ENCODE results near the gene NFYA. TPM values are rescaled to one million over a fixed set of nuclear protein-coding genes. Genes with fewer than 3 reads are reported as not detected.

The NFYA gene
- polyA plus RNA-seq (2014; cell fraction: cytosol; rRNA removed) = 16.6 and 17.9 TPM in 2 replicates
- polyA plus RNA-seq (2014; cell fraction: nucleus; rRNA removed) = 20.3 and 32.1 TPM in 2 replicates

DNA sequence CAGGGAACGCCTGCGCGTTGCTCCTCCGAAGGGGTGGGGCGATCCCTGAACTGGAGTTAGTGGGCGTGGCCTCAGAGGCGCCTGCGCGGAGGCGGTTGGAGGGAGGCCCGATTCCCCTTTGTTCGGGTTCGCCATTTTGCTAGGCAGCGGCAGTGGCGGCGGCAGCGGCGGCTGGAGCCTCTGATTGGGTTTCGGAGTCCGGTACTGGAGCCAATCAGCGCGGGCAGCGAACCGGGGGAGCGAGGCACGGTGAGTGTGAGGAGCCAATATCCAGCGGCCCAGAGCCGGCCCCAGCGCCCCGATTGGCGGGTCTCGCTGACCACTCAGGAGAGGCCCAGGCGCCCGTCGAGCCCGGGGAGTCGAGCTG, at the start of gene NFYA:
TSS of gene NFYA (plus strand) at position 139 of the 367 bp plus-strand sequence. CDS start 6,116 bp downstream, outside the sequence.
- no peak for DNase-seq (ENCODE audit: low spot score)

DNA sequence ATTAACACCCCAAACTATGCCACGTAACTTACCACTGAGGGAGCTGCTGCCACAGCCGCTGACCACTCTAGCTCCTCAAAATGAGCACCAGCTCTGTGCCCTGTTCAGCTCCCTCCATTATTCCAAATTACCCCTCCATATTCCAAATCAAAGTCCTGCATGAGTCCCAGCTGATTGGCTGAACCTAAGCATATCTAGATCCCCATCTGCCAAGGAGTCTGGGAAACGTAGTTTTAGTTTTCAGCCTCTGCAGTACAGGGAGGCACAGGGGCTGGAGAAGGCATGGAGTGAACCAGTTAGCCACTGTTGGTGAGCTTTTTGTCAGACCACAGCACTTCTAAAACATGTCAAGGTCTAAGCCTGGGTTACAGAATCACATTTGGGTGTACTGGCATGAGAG, 49.7 kb upstream of the NFYA start:
- DNase-seq (ENCODE audit: low spot score) = no peak

GRCh38 chr6:41025966-41026530, 46.7 kb upstream of the NFYA start:
- DNase-seq (ENCODE audit: low spot score) = no peak

GRCh38 chr6:41027241-41027640, 45.5 kb upstream of the NFYA start:
- DNase-seq (ENCODE audit: low spot score) = no peak

DNA sequence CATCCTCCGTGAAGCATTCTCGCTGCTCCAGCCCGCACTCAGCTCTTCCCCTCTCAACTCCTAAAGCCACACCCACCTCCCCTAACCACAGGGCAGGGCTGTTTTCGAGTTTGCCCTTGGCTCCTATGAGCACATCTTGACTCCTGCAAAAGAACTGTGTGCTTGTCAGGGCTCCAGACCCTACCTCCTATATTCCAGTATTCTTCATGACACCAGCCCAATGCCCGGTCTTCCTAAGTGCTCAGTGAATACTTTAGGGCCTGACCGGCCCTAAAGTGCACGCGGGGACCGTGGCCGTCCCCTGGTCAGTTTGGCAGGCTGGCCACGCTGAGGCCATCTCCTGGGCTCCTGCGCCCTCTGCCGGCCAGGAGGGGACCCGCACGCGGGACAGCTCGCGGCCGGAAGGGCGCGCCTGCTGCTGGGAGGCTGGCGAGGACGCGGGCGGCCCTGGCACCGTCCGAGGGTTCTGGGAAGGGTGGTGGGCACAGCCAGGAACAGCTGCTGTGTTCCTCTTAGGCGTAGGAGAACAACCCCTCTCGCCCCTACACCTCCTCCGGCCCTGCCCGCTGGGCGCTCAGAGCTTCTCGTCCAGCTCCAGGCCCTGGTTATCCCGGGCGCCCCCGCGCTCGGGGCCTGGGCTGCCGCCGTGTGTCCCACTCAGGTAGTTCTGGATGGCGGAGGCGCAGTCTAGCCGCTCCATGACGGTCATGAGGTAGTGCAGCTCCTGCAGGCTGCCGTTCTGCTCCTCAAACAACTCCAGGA, 44.8 kb upstream of the NFYA start:
- DNase-seq (ENCODE audit: low spot score) = peak; percentile 75

- no peak for DNase-seq (ENCODE audit: low spot score)
These were observed 44.0 kb upstream of the NFYA start for GRCh38 chr6:41028561-41029412.

- no peak for DNase-seq (ENCODE audit: low spot score)
These were observed 39.9 kb upstream of the NFYA start for GRCh38 chr6:41032830-41033229.

DNA sequence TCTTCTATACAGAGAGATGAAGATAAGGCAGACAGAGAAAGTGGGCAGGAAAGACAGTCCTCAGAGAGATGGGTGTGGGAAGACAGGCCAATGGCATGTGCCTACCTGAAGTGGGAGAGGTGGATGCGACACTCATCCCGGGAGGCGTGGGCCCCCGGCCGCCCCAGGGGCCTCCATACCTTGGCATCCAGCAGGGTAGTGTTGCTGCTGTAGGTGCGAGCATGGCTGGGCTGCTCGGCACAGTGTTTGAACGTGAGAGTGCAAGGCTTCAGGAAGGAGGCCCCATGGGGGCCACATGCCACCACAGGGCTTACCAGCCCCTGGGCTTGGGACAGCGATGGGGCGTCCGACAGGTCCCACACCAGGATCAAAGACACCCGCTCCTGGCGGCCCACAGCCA, 39.0 kb upstream of the NFYA start:
- no peak for DNase-seq (ENCODE audit: low spot score)

DNA sequence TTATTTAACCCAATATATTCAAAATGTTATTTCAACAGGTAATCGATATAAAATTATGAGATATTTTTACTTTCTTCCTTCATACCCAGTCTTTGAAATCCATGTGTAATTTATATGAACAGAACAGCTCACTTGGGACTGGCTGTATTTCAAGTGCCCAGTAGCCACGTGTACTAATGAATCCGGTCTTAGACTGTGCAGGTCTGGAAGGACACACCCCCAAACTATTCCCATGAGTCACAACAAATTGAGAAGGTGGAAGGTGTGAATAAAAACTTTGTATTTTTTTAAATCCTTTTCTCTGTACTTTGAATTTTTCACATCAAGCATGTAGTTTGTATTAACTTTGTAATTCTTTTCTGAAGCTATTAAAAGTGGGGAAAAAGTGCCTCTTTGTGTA, 36.6 kb upstream of the NFYA start:
- no peak for DNase-seq (ENCODE audit: low spot score)

DNA sequence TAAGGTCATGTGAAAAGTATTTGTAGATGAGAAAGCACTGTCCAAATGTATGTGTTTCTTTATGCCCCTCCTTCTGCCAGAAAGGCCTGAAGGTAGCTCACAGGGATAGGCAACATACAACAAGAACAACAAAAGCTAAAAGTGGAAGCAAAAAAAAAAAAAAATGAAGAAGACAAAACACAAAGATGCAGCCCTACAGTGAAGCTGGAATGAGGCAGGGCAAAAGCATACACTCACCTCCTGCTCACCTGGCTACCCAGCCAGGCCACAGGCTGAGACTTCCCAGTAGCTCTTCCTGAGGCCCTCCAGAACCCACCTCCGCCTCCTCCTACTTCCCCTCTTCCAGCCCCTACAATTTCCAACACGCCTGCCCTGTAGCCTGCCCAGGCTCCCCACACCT, 36.2 kb upstream of the NFYA start:
- DNase-seq (ENCODE audit: low spot score) = no peak

DNA sequence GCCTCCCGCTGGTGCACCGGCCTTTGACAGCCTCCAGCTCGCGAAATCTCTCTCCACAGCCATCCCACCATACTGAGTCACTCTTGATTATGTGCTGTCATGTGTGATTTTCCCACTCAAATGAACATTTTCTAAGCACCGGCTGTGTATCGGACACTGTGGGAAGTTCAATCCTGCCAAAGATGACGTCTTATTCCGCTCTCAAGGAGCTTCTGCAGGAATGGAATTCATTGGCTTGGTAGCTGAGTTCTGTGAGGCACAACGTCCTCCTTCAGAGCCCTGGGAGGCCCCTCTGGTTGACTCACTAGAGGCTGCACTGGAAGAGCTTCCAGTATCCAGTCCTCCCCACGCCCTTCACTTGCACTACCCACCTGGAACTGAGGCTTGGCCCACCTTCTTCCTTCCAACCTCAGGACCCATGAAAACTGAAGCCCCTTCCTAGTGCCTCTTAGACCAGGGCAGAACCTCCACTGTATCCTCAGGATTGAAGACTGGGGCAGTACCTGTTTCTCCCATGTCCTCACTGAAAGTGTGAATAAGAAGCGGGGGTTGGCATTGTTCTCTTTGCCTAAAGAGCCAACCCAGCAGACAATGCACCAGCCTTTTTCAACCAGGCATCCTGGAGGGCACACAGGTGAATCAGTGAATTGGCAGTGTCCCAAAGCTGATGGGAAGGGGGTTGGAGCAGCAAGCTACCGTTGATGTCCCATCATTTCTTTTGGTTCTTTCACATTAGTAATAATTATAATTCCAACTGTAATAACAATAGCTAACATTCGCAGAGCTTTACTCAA, 35.5 kb upstream of the NFYA start:
- no peak for DNase-seq (ENCODE audit: low spot score)

DNA sequence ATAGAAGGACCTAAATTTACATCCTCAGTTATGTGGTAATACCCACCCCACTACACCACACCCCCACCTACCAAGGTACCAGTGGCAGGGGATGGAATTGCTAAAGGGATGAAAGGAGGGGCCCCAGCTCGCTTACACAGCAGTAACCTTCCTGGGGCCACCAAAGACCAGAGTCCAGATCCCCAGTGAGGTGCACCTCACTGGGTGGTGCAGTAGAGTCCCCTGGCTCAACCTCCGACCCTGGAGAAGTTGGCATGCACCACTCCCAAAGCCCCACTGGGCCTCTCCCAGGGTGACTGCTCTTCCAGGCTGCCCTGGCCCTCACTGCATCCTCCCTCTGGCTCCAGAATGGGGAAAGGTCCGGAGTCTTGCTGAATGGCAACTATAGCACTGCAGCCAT, 34.6 kb upstream of the NFYA start:
- no peak for DNase-seq (ENCODE audit: low spot score)

GRCh38 chr6:41039060-41039998, 33.4 kb upstream of the NFYA start, which contains the start of gene UNC5CL:
UNC5CL (minus strand) TSS chr6:41039221; CDS start chr6:41035074, 4,147 bp downstream.
- DNase-seq (ENCODE audit: low spot score) = peak; percentile 23

DNA sequence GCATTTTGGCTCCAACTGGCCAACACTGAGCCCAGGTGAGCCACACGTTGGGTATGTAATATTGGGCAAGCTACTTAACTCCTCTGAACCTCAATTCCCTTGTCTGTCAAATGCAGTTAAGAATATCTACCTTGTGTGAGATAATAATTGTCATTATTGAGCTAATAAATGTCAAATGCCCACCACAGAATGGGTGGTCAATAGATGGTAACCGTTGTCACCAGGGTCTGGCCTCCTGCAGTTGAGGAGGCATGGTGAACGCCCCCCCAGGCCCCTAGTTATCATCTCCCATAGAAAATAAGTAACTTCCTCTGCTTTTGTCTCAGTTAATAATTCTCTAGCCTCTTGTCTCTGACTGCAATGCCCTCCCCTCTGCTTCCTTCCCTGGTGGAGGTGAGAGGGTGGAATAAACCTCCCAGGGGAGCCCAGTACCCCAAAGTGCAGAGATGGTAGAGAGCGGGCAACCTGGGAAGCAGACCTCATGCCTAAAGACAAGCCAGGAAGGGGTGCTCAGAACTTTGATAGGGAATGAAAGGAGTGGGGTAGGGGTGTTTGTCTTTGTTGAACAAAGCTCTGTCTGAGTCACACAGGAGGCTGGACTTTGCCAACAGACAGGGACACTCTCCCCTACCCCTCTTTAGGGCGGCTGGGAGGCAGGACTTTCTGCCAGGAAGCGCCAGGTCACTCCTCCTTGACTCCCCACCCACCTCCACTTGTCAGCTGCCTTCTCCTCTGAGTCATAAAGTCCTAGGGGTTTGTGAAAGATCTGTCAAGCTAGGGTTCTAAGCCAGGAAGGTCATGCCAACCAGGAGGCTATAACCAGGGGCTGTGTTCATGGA, 32.5 kb upstream of the NFYA start:
- DNase-seq (ENCODE audit: low spot score) = no peak

GRCh38 chr6:41040940-41041536, 31.7 kb upstream of the NFYA start:
- DNase-seq (ENCODE audit: low spot score) = no peak

- no peak for DNase-seq (ENCODE audit: low spot score)
These were observed 30.3 kb upstream of the NFYA start, which contains the start of gene TSPO2 for GRCh38 chr6:41042226-41043055. TSPO2 (plus strand) TSS chr6:41042467; CDS start chr6:41042986, 519 bp downstream.

- no peak for DNase-seq (ENCODE audit: low spot score)
These were observed 29.6 kb upstream of the NFYA start for GRCh38 chr6:41043151-41043550.

- no peak for DNase-seq (ENCODE audit: low spot score)
These were observed 27.1 kb upstream of the NFYA start for GRCh38 chr6:41045664-41046063.
